ENCODE data around the gene LFNG.

LFNG gene

GRCh38 chr7:2484868-2485267 lies 34.7 kb upstream of the LFNG start:
- no peak for DNase-seq (ENCODE audit: low read depth)

DNA sequence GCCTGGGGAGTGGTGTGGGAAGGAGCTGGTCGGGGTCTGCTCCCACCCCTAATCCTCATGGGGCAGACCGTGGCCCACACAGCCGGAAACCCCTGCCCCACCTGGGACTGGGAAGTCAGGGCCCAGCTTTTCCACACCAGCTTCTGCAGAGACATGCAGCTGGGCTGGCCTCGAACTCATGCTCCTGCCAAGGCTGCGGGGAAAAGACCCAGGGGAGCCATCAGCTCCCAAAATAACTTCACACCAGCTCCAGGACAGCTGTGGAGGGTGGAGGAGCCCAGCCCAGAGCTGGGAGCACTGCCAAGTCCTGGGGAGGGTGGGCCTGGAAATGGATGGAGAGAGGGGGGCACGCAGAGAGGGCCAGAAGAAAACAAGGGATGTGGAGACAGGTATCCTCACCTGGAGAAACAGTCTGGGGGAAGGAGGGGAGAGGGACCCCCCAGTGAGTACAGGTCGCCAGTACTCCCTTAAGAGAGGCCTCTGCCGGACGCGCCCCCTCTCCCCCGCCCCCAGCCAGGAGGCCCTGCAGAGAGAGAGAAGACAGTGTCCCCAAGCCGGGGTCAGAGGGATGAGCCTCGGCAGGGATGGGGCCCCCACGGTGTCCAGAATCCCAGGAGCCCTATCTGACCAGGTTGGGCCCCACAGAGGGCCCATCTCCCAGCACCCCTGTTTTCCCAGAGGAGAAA lies 31.8 kb upstream of the LFNG start:
- DNase-seq (ENCODE audit: low read depth), result no peak

DNA sequence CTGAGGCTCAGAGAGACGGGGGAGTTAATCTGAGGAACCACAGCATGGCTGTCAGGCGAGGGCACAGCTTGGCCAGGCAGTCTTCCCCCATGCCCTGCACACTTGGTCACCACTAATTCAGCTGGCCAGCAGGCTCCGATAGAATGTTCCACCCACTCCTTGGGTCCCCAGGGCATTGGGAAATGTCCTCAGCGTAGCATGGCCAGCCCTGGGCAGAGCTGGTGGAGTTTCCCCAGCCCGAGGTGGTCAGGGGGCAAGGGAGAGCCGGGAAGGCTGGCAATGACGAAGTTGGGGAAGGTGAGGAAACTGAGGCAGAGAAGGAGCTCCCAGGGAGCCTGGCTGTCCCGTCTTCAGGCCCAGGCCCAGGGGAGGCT lies 31.3 kb upstream of the LFNG start:
- DNase-seq (ENCODE audit: low read depth), result no peak

GRCh38 chr7:2488681-2489080 lies 30.9 kb upstream of the LFNG start:
- DNase-seq (ENCODE audit: low read depth), result no peak

DNA sequence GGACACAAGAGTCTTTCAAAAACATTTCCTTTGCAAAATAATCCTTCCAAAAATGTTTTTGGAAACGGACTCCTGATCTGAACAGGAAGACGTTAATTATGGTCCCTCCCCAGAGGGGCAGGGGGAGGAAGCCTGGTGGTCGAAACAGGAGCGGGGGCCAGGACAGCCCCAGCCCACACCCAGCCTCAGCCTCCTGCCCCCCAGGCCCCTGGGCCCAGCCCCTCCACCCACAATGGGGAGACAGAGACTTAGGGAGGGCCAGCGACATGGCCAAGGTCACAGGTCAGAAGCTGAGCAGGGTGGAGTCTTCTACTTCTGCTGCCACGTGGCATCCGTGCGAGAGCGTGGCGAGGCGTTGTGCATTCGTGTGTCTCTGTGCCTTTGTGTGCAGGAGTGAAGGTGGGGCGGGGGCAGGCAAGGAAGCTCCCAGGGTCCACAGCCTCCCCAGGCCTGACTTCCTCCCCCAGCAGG lies 29.4 kb upstream of the LFNG start:
- no peak for DNase-seq (ENCODE audit: low read depth)

GRCh38 chr7:2492038-2492437 lies 27.5 kb upstream of the LFNG start:
- no peak for DNase-seq (ENCODE audit: low read depth)

DNA sequence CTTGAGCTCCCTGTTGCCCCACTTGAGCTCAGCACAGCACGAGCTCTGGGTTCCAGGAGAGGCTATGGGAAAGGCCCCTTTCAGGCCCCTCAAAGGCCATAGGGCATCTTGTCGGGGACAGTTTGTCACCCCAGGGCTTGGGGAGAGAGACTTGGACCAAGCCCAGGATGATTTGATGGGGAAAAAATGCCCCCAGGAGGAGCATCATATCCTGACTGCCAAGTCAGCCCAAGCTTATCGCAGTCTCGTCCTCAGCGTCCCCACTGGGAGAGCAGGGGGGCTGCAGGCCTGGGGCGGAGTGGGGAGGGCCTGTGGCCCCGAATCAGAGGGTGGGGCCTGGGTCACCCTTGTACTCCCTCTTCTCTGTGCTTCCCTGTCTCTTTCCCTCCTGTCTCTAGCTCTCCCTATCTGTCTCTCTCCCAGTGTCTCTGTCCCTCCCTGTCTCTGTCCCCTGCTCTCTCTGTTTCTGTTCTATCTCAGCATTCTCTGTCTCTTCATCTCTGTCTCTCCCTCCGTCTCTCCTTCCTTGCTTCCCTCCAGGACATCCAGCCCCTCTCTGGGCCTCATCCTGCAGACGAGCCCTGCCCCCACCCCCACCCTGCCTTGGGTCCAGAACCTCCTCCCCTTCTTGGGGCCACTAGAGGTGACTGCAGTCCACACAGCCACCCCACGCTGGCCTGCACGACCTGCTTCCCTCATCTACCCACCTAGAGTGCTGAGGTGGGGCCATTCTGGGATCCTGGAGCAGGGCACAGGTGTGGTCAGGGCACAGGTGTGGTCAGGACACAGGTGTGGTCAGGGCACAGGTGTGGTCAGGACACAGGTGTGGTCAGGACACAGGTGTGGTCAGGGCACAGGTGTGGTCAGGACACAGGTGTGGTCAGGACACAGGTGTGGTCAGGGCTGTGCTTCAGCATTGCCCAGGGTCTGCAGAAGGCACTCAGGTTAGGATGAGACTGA lies 26.1 kb upstream of the LFNG start:
- DNase-seq (ENCODE audit: low read depth), result no peak

GRCh38 chr7:2494191-2495130 lies 25.1 kb upstream of the LFNG start:
- no peak for DNase-seq (ENCODE audit: low read depth)

- DNase-seq (ENCODE audit: low read depth), result no peak
Observed at GRCh38 chr7:2495418-2496299, 23.9 kb upstream of the LFNG start.

- DNase-seq (ENCODE audit: low read depth), result no peak
Observed at GRCh38 chr7:2496375-2496774, 23.2 kb upstream of the LFNG start.

GRCh38 chr7:2497065-2497464 lies 22.5 kb upstream of the LFNG start:
- no peak for DNase-seq (ENCODE audit: low read depth)

GRCh38 chr7:2497500-2498336 lies 21.9 kb upstream of the LFNG start:
- DNase-seq (ENCODE audit: low read depth), result no peak

- no peak for DNase-seq (ENCODE audit: low read depth)
Observed at GRCh38 chr7:2498708-2499107, 20.9 kb upstream of the LFNG start.

GRCh38 chr7:2499181-2499580 lies 20.4 kb upstream of the LFNG start:
- DNase-seq (ENCODE audit: low read depth), result no peak

DNA sequence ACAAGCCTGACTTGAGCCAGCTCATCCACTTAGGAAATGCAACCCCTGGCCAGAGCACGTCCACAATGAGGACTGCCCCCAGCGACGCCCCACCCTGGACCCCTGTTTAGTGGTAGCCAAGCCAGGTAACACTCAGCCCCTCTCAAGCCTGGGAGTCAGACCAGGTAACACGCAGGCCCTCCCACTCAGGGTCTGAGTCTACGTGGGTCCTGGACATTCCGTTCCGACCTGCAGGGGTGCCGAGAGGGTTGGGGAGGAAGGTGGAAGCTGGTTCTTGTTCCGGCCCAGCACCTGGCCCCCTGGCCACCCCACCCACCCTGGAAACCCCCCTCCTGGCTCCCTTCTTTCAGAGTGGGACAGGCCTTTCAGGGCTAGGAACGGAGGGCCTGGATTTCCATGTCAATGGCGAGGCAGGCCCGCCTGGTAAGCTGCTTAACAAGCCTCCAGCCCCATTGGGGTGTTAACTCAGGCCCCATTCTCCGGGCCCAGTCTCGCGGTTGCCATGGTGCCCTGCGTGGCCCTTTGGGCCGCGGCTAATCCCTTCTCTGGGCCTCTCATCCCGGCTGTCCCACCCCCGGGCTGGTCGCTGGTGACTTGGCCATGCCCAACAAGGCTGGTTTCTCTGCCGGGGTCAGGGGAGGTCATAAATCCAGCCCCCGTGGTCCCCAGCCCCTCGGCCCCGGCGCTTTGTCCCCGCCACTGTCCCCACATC lies 19.7 kb upstream of the LFNG start:
- DNase-seq (ENCODE audit: low read depth), result no peak

DNA sequence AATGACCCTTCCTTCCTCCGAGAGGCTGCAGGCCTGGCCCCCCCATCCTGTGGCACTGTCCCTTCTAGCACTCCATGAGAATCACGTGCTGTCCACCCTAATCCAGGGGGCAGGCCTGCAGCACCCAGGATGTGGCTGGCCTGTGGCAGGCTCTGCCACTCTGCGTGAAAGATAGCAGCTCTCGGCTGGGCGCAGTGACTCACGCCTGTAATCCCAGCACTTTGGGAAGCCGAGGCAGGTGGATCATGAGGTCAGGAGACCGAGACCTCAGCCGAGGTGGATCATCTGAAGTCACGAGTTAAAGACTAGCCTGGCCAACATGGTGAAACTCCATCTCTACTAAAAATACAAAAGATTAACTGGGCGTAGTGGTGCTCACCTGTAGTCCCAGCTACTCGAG lies 18.9 kb upstream of the LFNG start:
- DNase-seq (ENCODE audit: low read depth), result no peak

- DNase-seq (ENCODE audit: low read depth), result no peak
Observed at GRCh38 chr7:2501947-2502646, 17.5 kb upstream of the LFNG start.

DNA sequence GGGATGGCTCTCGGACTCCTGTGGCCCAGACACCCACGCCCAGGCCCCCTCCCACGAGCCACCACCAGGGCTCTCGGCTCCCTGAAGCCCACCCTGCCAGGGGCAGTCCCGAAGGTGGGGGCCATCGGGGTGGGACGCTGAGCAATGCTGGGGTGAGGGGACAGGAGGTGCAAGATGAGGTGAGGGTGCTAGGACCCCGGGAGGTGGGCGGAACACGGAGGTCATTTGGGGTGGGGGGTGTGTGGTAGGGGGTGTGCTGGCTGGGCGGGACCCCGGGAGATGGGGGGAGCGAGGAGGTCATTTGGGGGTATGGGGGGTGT lies 17.0 kb upstream of the LFNG start:
- no peak for DNase-seq (ENCODE audit: low read depth)
